ENCODE data around the gene TBC1D5.

DNA sequence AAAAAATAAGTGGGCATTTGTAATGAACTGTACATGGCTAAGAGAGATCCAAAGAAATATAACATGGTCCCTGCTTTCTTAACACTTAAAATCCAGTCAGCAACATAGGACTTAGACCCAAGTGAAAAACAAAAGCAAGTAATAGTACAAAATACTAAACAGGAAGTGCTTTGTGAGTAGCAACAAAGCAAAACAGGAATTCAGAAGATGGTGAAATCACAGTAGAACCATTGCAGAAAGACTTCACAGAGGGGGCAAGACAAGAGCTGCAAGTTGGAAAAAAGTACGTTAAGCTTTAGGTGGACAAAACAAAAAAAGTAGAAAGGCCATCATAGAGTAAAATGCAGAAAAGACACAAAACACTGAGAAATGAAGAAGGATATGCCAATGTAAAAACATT, 116.0 kb downstream of the TBC1D5 start:
- TF ChIP-seq CEBPB (IDR thresholded peaks at IDR 0.05; ENCODE audit: low read depth, low read length): no peak
- TF ChIP-seq, protein P1, sequence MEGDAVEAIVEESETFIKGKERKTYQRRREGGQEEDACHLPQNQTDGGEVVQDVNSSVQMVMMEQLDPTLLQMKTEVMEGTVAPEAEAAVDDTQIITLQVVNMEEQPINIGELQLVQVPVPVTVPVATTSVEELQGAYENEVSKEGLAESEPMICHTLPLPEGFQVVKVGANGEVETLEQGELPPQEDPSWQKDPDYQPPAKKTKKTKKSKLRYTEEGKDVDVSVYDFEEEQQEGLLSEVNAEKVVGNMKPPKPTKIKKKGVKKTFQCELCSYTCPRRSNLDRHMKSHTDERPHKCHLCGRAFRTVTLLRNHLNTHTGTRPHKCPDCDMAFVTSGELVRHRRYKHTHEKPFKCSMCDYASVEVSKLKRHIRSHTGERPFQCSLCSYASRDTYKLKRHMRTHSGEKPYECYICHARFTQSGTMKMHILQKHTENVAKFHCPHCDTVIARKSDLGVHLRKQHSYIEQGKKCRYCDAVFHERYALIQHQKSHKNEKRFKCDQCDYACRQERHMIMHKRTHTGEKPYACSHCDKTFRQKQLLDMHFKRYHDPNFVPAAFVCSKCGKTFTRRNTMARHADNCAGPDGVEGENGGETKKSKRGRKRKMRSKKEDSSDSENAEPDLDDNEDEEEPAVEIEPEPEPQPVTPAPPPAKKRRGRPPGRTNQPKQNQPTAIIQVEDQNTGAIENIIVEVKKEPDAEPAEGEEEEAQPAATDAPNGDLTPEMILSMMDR (IDR thresholded peaks at IDR 0.05; ENCODE audit: control extremely low read depth in 1 of 3, insufficient read depth in 1 of 3, low read depth in 1 of 3, low read length in 3 of 3): no peak
- no peak for TF ChIP-seq POLR2A (IDR thresholded peaks at IDR 0.05; ENCODE audit: control extremely low read depth in 1 of 2, low read depth in 2 of 2, low read length in 2 of 2)
- TF ChIP-seq BACH1 (IDR thresholded peaks at IDR 0.05; ENCODE audit: low read length): no peak
- no peak for TF ChIP-seq ZNF274 (IDR thresholded peaks at IDR 0.05; ENCODE audit: borderline replicate concordance, extremely low read depth, low read length)
